ENCODE results near the gene NPR1. TPM values are rescaled to one million over a fixed set of nuclear protein-coding genes. Genes with fewer than 3 reads are reported as not detected.
"Not testable (repeated sequence)": the region's sequence is repeated elsewhere in the genome, so short reads cannot be mapped to it uniquely, and the experiment has no call there.

Gene NPR1
- total RNA-seq, 4 donors from 2014 or later, result 87.3 to 203 (median 120) TPM

DNA sequence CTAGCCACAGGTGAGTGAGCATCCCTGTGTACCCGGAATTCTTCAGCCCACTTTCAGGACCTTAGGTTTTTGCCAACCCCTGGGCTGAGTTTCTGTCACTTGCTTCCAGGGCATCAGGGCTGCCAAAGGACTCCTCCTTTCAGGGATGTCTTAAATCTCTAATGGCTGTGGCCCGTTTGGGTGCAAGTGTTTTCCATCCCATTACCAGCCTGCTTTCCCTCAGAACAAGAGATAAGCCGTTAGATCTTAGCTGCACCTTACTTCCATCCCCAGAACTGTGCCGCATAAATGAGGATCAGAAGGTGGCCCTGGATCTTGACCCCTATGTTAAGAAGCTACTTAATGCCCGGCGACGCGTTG lies 19.3 kb upstream of the NPR1 start:
- DNase-seq (ENCODE audit: low spot score), result no peak
- TF ChIP-seq, protein P1, sequence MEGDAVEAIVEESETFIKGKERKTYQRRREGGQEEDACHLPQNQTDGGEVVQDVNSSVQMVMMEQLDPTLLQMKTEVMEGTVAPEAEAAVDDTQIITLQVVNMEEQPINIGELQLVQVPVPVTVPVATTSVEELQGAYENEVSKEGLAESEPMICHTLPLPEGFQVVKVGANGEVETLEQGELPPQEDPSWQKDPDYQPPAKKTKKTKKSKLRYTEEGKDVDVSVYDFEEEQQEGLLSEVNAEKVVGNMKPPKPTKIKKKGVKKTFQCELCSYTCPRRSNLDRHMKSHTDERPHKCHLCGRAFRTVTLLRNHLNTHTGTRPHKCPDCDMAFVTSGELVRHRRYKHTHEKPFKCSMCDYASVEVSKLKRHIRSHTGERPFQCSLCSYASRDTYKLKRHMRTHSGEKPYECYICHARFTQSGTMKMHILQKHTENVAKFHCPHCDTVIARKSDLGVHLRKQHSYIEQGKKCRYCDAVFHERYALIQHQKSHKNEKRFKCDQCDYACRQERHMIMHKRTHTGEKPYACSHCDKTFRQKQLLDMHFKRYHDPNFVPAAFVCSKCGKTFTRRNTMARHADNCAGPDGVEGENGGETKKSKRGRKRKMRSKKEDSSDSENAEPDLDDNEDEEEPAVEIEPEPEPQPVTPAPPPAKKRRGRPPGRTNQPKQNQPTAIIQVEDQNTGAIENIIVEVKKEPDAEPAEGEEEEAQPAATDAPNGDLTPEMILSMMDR (IDR thresholded peaks at IDR 0.05), result no peak
- ATAC-seq (ENCODE audit: low FRiP score), result no peak

DNA sequence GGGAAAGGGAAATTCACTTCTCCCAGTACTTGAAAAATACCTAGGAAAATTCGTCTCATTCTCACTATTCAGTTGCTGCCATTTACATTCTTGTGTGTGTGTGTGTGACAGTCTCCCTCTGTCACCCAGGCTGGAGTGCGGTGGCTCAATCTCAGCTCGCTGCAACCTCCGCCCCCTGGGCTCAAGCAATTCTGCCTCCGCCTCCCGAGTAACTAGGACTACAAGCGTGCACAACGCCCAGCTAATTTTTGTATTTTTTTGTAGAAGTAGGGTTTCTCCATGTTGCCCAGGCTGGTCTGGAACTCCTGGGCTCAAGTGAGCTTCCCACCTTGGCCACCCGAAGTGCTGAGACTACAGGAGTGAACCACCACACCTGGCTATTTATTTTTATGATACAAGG lies 18.8 kb upstream of the NPR1 start:
- TF ChIP-seq, protein P1 (IDR thresholded peaks at IDR 0.05), result no peak
- ATAC-seq (ENCODE audit: low FRiP score) (no peak), DNase-seq (ENCODE audit: low spot score) (no peak)

DNA sequence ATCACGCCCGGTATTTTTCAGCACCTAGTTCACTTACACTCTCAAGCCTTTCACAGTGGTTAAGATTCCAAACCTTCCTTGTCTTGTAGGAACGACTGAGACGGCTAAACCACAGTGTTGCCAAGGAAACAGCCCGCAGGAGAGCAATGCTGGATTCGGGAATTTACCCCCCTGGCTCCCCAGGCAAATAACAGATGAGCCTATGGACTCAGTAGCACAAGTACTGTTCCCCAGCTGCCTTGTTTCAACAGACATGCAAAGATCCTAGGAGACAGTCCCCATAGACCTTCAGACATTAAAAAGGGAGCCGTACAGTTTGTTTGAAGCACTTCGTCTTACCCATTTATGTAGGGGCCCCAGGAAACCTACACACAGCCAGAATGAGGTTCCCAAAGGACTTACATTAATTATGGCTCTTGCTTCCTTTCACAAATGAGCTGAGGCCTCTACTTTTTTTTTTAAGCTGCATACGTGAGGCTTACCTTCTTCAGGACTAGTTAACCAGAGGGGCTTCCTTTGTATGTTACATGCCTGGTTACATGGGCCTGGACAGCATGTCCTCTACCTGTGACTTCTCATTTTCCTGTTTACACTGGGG lies 17.3 kb upstream of the NPR1 start:
- TF ChIP-seq, protein P1 (IDR thresholded peaks at IDR 0.05), result no peak
- DNase-seq (ENCODE audit: low spot score) (no peak), ATAC-seq (ENCODE audit: low FRiP score) (no peak)

DNA sequence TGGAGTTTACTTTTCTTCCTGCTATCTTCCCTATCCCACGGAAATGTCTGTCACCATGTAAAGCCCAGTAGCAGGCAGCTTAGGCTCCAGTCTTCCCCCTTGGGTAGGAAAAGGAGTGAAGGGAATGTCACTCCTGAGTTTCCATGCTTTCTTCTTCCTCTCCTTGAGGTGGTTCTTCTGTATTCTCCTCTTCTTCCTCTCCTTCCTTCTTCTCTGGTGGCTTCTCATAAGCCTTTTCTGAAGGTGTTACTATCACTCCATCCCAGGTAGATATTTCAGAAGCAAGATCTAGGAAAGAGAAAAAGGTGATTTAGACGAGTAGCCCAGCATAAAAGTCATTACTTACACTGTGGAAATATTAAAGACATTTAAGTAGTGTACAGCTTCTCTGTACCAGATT lies 16.2 kb upstream of the NPR1 start:
- TF ChIP-seq, protein P1 (IDR thresholded peaks at IDR 0.05), result no peak
- no peak for ATAC-seq (ENCODE audit: low FRiP score)
- no peak for DNase-seq (ENCODE audit: low spot score)

DNA sequence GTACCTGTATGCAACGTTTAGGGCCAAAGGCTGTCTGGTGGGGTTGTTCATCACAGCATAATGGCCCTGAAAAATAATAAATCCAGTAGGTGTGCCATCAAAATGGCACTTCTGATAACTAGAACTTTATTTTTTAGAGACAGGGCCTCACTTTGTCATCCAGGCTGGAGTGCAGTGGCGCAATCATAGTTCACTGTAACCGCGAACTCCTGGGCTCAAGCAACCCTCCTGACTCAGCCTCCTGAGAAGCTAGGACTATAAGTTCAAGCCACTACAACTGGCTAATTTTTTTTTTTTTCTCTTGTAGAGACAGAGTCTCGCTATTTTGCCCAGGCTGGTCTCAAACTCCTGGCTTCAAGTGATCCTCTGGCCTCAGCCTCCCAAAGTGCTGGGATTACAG lies 15.3 kb upstream of the NPR1 start:
- TF ChIP-seq, protein P1 (IDR thresholded peaks at IDR 0.05), result no peak
- DNase-seq (ENCODE audit: low spot score) (no peak), ATAC-seq (ENCODE audit: low FRiP score) (no peak)

DNA sequence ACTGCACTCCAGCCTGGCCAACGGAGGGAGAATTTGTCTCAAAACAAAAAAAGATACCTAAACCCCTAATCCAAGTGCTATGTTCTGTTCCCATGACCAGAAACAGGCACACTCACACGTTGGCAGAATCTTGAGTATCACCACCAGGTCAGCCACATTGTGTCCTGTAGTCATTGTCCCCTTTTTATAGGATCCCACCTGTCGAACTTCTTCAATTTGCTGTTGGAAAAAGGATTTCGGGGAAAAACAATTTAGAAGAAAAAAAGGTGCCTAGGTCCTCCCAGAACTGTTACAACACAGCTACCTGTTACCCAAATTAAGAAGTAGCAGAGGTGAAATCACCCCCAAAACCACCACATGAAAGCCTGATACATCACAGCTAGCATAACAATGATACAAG lies 11.0 kb upstream of the NPR1 start:
- TF ChIP-seq, protein P1 (IDR thresholded peaks at IDR 0.05), result no peak
- ATAC-seq (ENCODE audit: low FRiP score), result no peak
- no peak for DNase-seq (ENCODE audit: low spot score)

DNA sequence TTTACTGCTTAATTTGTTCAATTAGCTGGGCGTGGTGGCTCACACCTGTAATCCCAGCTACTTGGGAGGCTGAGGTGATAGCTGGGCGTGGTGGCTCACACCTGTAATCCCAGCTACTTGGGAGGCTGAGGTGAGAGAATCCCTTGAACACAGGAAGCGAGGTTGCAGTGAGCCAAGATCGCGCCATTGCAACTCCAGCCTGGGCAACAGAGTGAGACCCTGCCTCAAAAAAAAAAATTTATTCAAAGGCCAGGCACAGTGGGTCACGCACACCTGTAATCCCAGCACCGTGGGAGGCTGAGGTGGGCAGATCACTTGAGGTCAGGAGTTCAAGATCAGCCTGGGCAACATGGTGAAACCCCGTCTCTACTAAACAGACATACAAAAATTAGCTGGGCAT lies 9.8 kb upstream of the NPR1 start:
- DNase-seq (ENCODE audit: low spot score); ATAC-seq (ENCODE audit: low FRiP score): not testable (repeated sequence)

DNA sequence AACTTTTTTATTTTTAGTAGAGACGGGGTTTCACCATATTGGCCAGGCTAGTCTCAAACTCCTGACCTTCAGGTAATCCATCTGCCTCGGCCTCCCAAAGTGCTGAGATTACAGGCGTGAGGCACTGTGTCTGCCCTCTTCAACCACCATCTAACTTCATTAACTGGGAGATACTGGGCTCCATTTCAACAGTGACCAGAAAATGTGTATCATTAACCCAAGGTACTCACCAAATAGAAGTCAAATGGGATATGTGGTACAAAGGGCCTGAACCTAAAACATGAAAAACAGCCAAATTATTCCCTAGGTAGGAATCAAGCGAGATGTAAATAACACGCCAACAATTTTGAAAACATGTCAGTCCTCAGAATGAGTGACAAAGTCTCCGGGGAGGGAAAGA lies 8.9 kb upstream of the NPR1 start:
- ATAC-seq (ENCODE audit: low FRiP score) (no peak), DNase-seq (ENCODE audit: low spot score) (no peak)
- TF ChIP-seq, protein P1 (IDR thresholded peaks at IDR 0.05), result no peak

Data from omental fat pad (tissue), 4 donors.